Peyer's patch (tissue), 4 donors: ENCODE data around the gene NKAPD1.

Source experiments
- CTCF ChIP-seq, 6 experiments: fragments of 450-650 bp in 4 of 6; fragments of 200-600 bp in 2 of 6; sonication (generic) in 1 of 6; IDR thresholded peaks; one replicate each; pipeline ENCODE4 v1.5.1; 2017 to 2019; ENCODE audit warnings: antibody characterized with exemption in 6 of 6, mild to moderate bottlenecking in 3 of 6, moderate library complexity in 1 of 6
- POLR2A ChIP-seq, 2 donors: fragments of 450-650 bp; IDR thresholded peaks; one replicate each; pipeline ENCODE4 v1.5.1; 2017; ENCODE audit warnings: antibody characterized with exemption in 2 of 2, mild to moderate bottlenecking in 2 of 2, moderate library complexity in 2 of 2

GRCh38 chr11:112073941-112074811, at the start of gene NKAPD1, which contains the start of gene PIH1D2:
- no peak for TF ChIP-seq POLR2A (IDR thresholded peaks at IDR 0.05)
- peak in 2 of 6 experiments; percentile 13 to 19 for TF ChIP-seq CTCF (IDR thresholded peaks at IDR 0.05)
